ENCODE data around the gene INPP1.

The INPP1 gene

DNA sequence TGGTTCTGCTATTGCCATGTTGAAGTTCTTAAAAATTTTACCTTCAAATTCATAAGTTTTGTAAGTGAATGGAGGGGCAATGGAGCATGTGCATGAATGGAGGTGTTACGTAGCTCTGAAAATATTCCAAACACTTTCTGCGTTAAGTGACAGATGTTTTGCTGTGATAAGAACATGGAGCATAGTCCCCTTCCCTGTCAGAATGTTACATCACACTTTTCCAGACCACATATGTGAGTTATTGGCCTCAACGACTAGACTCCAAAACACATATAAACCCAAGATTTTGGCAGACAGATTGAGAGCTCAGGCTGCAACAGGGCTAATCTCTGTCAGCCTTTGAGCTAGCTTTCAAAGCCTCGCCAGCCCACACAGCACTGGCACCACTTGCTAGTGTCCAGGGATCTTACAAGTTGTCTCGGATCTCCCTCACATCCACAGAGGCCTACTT, 37.6 kb downstream of the INPP1 start:
- no peaks in the 10 kb centered on the region for H4K20me1 ChIP-seq (ENCODE audit: insufficient read depth, low read length)
- H3K4me3 ChIP-seq (ENCODE audit: low read depth in 1 of 2, low read length in 2 of 2): no peak overlapping the region
- no peaks in the 10 kb centered on the region for H3K36me3 ChIP-seq (ENCODE audit: insufficient read depth, low read length)
- no peak overlapping the region for H3K4me2 ChIP-seq (ENCODE audit: insufficient read depth, low read length)
- H3K27me3 ChIP-seq (ENCODE audit: insufficient read depth, low read length, poor library complexity): no peaks in the 10 kb centered on the region
- no peak overlapping the region for H3K9ac ChIP-seq (ENCODE audit: low read depth, low read length)
- no peak overlapping the region for H3K27ac ChIP-seq (ENCODE audit: low read length)
- H3K4me1 ChIP-seq (ENCODE audit: insufficient read depth, low read length): no peaks in the 10 kb centered on the region
- no peaks in the 10 kb centered on the region for H3K79me2 ChIP-seq (ENCODE audit: insufficient read depth, low read length)
- no peaks in the 10 kb centered on the region for H3K9me3 ChIP-seq (ENCODE audit: insufficient read depth, low read length, severe bottlenecking)
- no peak for DNase-seq
- no peak overlapping the region for H2AFZ ChIP-seq (ENCODE audit: low read depth, low read length)
- ATAC-seq (ENCODE audit: insufficient read depth, low read depth): no peak
- no peak for TF ChIP-seq EZH2 (IDR thresholded peaks at IDR 0.05; ENCODE audit: borderline replicate concordance, low read depth, low read length, severe bottlenecking)
- no peak for TF ChIP-seq CTCF (IDR thresholded peaks at IDR 0.05; ENCODE audit: borderline replicate concordance, extremely low read depth, low read length, poor library complexity, severe bottlenecking)

DNA sequence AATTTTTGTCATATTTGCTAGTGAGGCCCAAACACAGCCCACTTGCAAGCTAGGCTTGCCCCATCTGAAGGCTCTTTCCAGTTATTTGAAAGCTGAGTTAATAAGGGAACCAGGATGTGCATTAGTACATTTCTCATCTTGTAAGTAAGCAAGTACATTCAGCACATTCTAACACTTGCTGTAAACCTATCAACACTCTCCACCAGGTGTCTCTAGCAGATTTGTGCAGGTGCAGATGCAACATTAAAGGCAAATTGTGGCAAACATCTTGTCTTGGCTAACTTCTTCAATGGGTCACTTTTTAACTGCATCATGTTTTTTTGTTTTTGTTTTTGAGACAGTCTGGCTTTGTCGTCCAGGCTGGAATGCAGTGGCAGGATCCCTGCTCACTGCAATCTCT, 39.5 kb downstream of the INPP1 start:
- Histone ChIP-seq H4K20me1 (ENCODE audit: insufficient read depth, low read length) (no peaks in the 10 kb centered on the region), H3K36me3 (ENCODE audit: insufficient read depth, low read length) (no peaks in the 10 kb centered on the region), H3K79me2 (ENCODE audit: insufficient read depth, low read length) (no peaks in the 10 kb centered on the region), H3K27me3 (ENCODE audit: insufficient read depth, low read length, poor library complexity) (no peaks in the 10 kb centered on the region), H3K27ac (ENCODE audit: low read length) (no peak overlapping the region), H3K9me3 (ENCODE audit: insufficient read depth, low read length, severe bottlenecking) (no peaks in the 10 kb centered on the region), H3K4me1 (ENCODE audit: insufficient read depth, low read length) (no peaks in the 10 kb centered on the region), H3K9ac (ENCODE audit: low read depth, low read length) (no peak overlapping the region), H3K4me3 (ENCODE audit: low read depth in 1 of 2, low read length in 2 of 2) (no peak overlapping the region), H3K4me2 (ENCODE audit: insufficient read depth, low read length) (no peak overlapping the region), H2AFZ (ENCODE audit: low read depth, low read length) (no peak overlapping the region)
- DNase-seq: no peak
- TF ChIP-seq EZH2 (IDR thresholded peaks at IDR 0.05; ENCODE audit: borderline replicate concordance, low read depth, low read length, severe bottlenecking): no peak
- TF ChIP-seq CTCF (IDR thresholded peaks at IDR 0.05; ENCODE audit: borderline replicate concordance, extremely low read depth, low read length, poor library complexity, severe bottlenecking): peak; percentile 72
- peak; percentile 79 for ATAC-seq (ENCODE audit: insufficient read depth, low read depth)

DNA sequence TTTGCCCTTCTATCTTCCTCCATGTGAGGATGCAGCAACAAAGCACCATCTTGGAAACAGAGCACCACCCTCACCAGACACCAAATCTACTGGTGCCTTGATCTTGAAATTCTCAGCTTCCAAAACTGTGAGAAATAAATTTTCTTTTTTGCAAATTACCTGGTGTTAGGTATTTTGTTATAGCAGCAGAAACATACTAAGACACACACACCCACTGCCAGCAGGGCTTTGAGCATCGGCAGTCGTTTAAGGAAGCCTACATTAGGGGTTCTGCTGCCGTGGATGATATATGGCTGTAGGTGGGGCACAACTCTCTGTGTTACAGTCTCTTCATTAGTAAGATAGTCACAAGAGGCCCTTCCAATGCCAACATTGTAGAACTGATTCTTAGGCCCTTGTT, 44.0 kb downstream of the INPP1 start:
- Histone ChIP-seq H3K36me3 (ENCODE audit: insufficient read depth, low read length) (no peaks in the 10 kb centered on the region), H2AFZ (ENCODE audit: low read depth, low read length) (no peak overlapping the region), H3K4me1 (ENCODE audit: insufficient read depth, low read length) (no peaks in the 10 kb centered on the region), H4K20me1 (ENCODE audit: insufficient read depth, low read length) (no peaks in the 10 kb centered on the region), H3K79me2 (ENCODE audit: insufficient read depth, low read length) (no peaks in the 10 kb centered on the region), H3K9me3 (ENCODE audit: insufficient read depth, low read length, severe bottlenecking) (no peaks in the 10 kb centered on the region), H3K27ac (ENCODE audit: low read length) (no peak overlapping the region), H3K4me2 (ENCODE audit: insufficient read depth, low read length) (no peak overlapping the region), H3K27me3 (ENCODE audit: insufficient read depth, low read length, poor library complexity) (no peaks in the 10 kb centered on the region), H3K9ac (ENCODE audit: low read depth, low read length) (no peak overlapping the region), H3K4me3 (ENCODE audit: low read depth in 1 of 2, low read length in 2 of 2) (no peak overlapping the region)
- TF ChIP-seq EZH2 (IDR thresholded peaks at IDR 0.05; ENCODE audit: borderline replicate concordance, low read depth, low read length, severe bottlenecking): no peak
- no peak for TF ChIP-seq CTCF (IDR thresholded peaks at IDR 0.05; ENCODE audit: borderline replicate concordance, extremely low read depth, low read length, poor library complexity, severe bottlenecking)
- DNase-seq (no peak), ATAC-seq (ENCODE audit: insufficient read depth, low read depth) (no peak)

DNA sequence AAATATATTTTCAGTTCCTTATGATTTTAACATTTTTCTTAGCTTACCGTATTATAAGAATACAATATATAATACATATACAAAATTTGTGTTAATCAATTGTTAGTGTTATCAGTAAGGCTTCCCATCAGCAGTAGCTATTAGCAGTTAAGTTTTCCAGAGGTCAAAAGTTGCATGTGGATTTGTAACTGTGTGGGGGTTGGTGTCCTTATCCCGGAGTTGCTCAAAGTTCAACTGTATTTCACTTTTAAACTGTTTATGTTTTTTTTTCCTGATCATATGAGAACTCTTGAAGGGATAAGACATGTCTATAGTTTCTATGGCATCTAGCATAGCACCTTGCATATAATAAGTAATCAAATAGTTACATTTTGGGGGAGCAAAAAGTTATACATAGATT, 52.9 kb downstream of the INPP1 start:
- Histone ChIP-seq H3K4me2 (ENCODE audit: insufficient read depth, low read length) (no peak overlapping the region), H3K79me2 (ENCODE audit: insufficient read depth, low read length) (no peaks in the 10 kb centered on the region), H3K4me3 (ENCODE audit: low read depth in 1 of 2, low read length in 2 of 2) (no peak overlapping the region), H3K36me3 (ENCODE audit: insufficient read depth, low read length) (no peaks in the 10 kb centered on the region), H3K27ac (ENCODE audit: low read length) (no peak overlapping the region), H2AFZ (ENCODE audit: low read depth, low read length) (no peak overlapping the region), H3K9ac (ENCODE audit: low read depth, low read length) (no peak overlapping the region), H3K9me3 (ENCODE audit: insufficient read depth, low read length, severe bottlenecking) (no peaks in the 10 kb centered on the region), H3K4me1 (ENCODE audit: insufficient read depth, low read length) (no peaks in the 10 kb centered on the region), H4K20me1 (ENCODE audit: insufficient read depth, low read length) (no peaks in the 10 kb centered on the region), H3K27me3 (ENCODE audit: insufficient read depth, low read length, poor library complexity) (no peaks in the 10 kb centered on the region)
- TF ChIP-seq CTCF (IDR thresholded peaks at IDR 0.05; ENCODE audit: borderline replicate concordance, extremely low read depth, low read length, poor library complexity, severe bottlenecking) (no peak), EZH2 (IDR thresholded peaks at IDR 0.05; ENCODE audit: borderline replicate concordance, low read depth, low read length, severe bottlenecking) (no peak)
- ATAC-seq (ENCODE audit: insufficient read depth, low read depth): no peak
- no peak for DNase-seq

All from DND-41 (cell line).